Esophagus squamous epithelium (tissue), 4 donors: Measurements from ENCODE around the gene NTNG2.

Source experiments
- CTCF ChIP-seq, 6 experiments: fragments of 450-650 bp in 4 of 6; fragments of 200-600 bp in 2 of 6; sonication (generic) in 2 of 6; IDR thresholded peaks; one replicate each; pipeline ENCODE4 v1.5.1; 2016 to 2019; ENCODE audit warnings: antibody characterized with exemption in 6 of 6, mild to moderate bottlenecking in 4 of 6, moderate library complexity in 4 of 6
- POLR2A ChIP-seq, 4 donors: fragments of 450-650 bp; IDR thresholded peaks; one replicate each; pipeline ENCODE4 v1.6.1; 2017; ENCODE audit warnings: antibody characterized with exemption in 4 of 4, mild to moderate bottlenecking in 4 of 4, moderate library complexity in 3 of 4

- no peak for TF ChIP-seq CTCF (IDR thresholded peaks at IDR 0.05)
- no peak for TF ChIP-seq POLR2A (IDR thresholded peaks at IDR 0.05)
Measured at GRCh38 chr9:132187121-132187620, 25.3 kb downstream of the NTNG2 start.
